MV-4-11 (cell line): Measurements from ENCODE around the gene MAS1.

Experiments used
- DNase-seq: peaks from one replicate; lab custom pipeline; 2025; lab: John Stamatoyannopoulos, UW

MAS1 gene

GRCh38 chr6:159880412-159880975, 10.3 kb upstream of the MAS1 start:
- no peak for DNase-seq

DNA sequence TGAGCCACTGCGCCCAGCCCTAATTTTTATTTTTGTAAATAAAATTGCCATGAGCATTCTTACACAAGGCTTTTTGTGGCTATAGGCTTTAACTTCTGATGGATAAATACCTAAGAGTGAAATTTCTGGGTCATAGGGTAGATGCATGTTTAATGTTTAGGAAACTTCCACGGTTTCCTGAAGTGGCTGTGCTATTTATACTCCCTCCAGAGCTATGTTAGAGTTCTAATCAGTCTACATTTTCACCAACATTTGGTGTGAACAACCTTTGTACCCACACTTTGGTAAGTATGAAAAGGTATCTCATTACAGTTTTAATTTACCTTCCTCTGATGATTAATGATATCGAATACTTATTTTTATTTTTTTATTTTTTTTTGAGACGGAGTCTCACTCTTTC, 6.1 kb upstream of the MAS1 start:
- DNase-seq = no peak

GRCh38 chr6:159886270-159886669, 4.5 kb upstream of the MAS1 start:
- no peak for DNase-seq

DNA sequence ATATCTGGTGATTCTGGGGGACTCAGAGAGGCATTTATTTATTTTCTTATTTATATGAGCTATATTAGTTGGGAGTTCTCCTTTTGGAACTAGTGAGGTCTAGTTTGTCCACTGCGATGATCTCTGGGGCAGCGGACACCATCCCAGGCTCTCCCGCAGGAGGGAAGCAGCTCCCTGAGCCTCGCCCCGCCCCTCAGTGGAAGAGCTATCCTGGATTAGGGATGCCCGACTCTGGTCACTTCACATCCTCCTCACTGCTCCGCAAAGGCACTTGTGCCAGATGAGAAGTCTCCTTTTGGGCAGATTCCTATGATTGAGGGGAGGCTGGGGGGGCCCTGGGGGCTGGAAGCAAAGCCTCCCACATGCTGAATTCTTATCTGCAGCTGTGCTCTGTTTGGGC, 3.6 kb upstream of the MAS1 start:
- no peak for DNase-seq

- no peak for DNase-seq
Observed at GRCh38 chr6:159887761-159888160, 3.0 kb upstream of the MAS1 start.

DNA sequence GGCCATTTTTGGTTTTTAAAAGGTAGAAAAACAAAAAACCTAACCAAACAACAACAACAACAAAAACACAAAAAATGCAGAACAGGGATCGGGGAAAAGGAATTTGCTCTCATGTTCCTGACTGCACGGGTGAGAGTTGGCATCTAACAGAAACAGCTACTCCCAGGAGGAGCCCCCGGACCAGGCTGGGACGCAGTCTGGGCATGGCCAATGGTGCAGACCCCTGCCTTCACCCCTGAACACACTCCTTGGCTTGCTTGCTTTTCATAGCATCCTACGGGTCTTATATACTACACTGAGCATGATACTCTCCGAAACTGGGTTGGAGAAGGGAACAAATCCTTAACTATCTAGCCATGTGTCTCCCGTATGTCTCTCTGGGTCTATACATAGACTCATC, 587 bp upstream of the MAS1 start:
- no peak for DNase-seq

DNA sequence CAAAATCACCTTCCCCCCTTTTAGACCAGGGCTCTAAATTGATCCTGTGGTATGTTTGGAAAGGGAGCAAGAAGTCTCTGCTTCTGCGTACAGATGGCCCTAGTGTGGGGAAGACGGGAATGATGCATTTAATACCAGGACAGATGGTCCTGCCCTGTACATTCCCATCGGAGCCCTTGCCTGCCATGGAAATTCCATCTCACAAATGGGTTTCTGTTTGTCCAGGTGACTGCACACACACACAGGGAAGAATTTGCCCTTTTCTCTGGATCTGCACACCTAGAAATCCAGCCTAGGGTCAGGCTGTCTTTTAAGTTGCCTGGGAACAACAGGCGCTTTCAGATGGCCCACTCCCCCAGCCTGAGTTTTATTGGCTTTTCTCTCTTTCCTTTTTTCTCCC, 1.3 kb downstream of the MAS1 start:
- no peak for DNase-seq

GRCh38 chr6:159893064-159893463, 2.3 kb downstream of the MAS1 start:
- DNase-seq = no peak

GRCh38 chr6:159894991-159895390, 4.2 kb downstream of the MAS1 start:
- DNase-seq = no peak

- no peak for DNase-seq
Observed at GRCh38 chr6:159897603-159898002, 6.8 kb downstream of the MAS1 start.

- DNase-seq = no peak
Observed at GRCh38 chr6:159898519-159898918, 7.7 kb downstream of the MAS1 start.

DNA sequence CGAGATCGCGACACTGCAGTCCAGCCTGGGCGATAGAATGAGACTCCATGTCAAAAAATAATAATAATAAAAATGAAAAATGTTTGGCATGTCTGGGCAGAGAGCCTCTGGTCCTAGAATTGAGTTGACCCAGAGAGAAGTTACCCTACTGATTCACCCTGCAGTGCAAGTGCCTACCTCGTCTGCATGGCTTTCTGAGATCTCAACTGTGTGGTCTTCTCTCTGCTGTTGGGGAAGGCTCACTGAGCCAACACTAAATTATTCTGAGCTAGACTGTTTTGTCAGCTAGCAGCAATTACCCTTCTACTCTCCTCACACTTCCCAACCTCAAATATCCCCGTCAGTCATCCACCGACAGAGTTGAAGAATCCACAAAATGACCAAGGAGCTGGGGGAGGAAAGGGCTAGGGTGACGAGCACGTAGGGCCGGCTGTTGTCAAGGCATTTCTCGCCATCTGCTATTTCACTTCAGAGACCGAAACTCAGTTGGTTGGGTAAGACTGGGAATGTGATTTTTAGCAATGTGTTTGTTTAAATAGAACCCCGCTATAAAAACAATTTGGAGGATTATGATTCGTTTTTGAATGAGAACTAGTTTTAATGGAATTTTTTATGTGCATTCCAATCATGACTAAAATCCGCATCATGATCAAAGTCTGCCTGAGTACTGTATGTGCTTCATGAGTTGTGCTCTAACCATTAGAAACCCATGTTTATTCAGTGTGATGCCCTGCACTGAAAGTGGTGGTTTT, 9.4 kb downstream of the MAS1 start:
- DNase-seq = no peak

- no peak for DNase-seq
Observed at GRCh38 chr6:159902620-159903019, 11.8 kb downstream of the MAS1 start.

GRCh38 chr6:159904497-159904911, 13.7 kb downstream of the MAS1 start:
- DNase-seq = no peak

DNA sequence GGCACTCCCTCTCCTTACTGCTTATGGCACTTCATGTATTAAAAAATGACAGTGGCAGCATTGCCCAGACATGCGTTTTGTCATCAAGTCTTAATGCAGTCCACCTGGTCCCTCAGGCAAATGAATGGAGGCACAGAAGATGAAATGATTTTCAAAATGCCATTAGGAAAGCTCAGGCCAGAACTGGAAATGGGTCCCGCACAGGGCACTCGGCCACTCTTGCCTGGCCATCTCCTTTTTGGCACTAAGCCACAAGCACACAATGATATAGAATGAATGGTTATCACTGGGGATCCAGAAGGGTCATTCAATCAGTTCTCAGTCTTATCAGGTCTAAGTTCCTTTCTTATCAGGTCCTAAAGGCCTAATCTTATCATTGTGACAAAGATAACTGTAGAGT, 15.6 kb downstream of the MAS1 start:
- no peak for DNase-seq

GRCh38 chr6:159908535-159908934, 17.7 kb downstream of the MAS1 start:
- peak; percentile 78 for DNase-seq

DNA sequence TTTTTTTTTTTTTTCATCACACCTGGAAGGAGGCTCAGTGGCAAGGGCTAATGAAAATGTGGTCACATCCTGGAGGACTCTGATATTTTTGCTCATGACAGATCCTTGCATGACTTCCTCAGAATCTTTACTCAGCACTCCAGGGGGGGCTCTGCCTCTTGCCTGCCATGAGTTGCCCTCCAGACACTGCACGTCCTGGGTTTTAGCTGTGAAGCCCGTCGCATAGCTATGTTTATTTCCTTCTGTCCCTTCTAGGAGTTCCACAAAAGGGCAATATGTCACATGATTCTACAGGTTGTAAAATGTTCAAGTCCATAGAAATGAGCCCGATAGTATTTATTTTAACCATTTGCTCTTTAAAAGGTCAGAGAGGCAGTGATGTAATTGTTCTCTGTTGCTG, 18.2 kb downstream of the MAS1 start:
- peak; percentile 44 for DNase-seq

DNA sequence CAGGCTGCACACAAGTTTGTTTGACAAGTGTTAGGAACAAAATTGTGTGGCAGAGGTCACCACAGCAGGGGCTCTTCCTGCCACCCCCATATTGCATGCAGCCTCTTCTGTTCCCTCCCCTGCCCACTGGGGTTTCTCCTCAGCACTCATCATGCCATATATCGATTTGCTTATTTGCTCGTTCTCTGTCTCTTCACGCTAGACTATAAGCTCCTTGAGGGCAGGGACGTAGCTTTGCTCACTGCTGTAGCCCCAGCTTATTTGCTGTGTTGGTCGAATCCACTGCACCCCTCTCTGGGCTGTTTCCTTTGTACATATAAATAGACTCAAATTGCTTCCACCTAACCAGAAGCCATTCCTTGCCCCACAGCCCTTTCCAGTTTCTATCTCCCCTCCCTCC, 19.6 kb downstream of the MAS1 start:
- DNase-seq = no peak

- no peak for DNase-seq
Observed at GRCh38 chr6:159913375-159913774, 22.6 kb downstream of the MAS1 start.

DNA sequence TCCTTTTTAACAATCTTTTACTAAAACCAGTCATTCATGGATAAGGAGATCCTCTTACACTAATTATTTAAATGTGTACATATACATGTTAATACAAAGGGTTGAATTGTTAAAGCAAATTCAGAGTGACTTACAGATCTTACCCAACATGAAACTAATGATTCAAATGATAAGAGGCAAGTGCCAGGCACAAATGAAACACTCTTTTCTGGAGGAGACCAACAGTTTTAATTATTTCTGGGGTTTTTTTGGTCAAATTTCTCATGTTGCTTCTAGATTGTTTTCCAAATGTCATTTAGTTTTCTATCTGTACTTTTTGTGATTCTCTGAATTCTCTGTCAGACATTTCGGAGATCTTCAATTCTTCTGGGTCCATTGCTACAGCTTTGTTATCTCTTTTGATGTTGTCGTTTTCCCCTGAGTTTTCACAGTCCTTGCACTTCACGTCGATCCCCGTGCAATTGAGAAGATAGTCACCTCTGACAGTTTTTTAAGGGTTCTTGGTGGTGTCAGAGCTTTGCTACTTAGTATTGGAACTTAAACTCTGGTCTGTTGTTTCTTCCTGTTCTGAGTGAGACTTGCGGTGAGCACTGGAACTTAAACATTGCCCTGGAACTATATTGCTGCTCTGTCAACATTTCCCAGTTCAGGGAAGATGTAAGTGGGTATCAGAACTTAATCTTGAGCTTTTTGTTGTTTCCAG, 23.2 kb downstream of the MAS1 start:
- DNase-seq = no peak

DNA sequence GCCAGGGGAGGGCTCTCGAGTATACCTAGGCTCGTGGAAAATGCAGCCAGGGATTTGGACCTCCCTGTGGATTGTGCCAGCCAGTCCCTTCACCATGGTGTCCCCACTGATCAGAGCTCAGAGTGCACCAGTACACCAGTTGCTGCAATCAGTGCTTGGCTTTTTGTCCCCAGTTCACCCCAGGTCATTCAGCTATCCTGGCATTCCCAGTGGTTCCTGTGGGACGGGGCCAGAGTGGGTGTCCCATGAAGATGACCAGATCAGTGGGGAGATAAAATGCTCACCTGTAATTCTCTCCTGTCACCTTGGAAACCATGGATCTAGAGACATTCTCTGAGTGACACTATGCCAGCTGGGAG, 23.8 kb downstream of the MAS1 start:
- no peak for DNase-seq

DNA sequence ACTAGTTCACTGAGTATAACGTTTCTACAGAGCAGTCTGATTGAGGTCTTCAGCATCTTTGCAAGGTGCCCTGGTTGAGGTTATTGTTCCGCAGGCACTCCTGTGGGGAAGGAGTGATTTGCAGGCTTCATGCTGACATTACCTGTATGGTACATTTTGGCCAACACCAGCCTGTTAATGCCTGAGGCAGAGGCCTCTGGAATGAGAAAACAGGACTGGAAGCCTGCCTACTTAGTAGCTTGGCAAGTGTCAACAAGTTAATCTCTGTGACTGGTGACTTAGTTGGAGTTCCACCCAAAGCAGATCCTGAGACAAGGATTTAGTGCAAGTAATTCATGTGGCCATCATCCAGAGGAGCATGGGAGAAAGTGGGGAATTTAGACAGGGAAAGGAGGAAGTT, 24.6 kb downstream of the MAS1 start:
- no peak for DNase-seq

DNA sequence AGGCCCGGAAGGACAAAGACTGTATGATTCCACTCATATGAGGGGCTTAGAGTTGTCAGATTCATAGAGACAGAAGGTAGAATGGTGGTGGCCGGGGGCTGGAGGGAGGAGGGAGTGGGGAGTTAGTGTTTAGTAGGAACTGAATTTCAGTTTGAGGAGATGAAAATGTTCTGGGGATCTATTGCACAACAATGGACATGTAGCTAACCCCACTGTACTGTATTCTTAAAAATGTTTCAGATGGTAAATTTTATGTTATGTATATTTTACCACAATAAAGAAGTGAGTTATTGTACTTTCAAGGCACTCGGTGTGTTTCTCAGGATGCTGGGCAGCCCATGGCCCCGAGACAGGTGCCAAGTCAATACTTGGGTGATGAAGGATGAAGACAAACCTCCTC, 25.4 kb downstream of the MAS1 start:
- no peak for DNase-seq

- DNase-seq = no peak
Observed at GRCh38 chr6:159916752-159917151, 26.0 kb downstream of the MAS1 start.
